Ramos (cell line): Measurements from ENCODE around the gene SGPP2.

Experiments used
- in situ Hi-C: fragments of 300-500 bp; cut with MboI; formaldehyde crosslinking; loops from one replicate; pipeline ENCODE4 v1.14.3; 2022; ENCODE audit warnings: low sequenced_read_pairs; ENCODE audit not compliant: unreplicated experiment

SGPP2 gene

GRCh38 chr2:222518570-222519381 is 94.4 kb downstream of the SGPP2 start:
- in situ Hi-C loops: no loop called here

- in situ Hi-C loops: no loop called here
Observed at GRCh38 chr2:222521099-222521498, 96.8 kb downstream of the SGPP2 start.

- in situ Hi-C loops: no loop called here
Observed at GRCh38 chr2:222522082-222522481, 97.7 kb downstream of the SGPP2 start.

- in situ Hi-C loops: no loop called here
Observed at GRCh38 chr2:222523783-222524544, 99.6 kb downstream of the SGPP2 start.

- in situ Hi-C loops: no loop called here
Observed at GRCh38 chr2:222525811-222526210, 101.5 kb downstream of the SGPP2 start.

- in situ Hi-C loops: no loop called here
Observed at GRCh38 chr2:222526480-222527277, 102.3 kb downstream of the SGPP2 start.

- in situ Hi-C loops: no loop called here
Observed at GRCh38 chr2:222532315-222532714, 108.0 kb downstream of the SGPP2 start.

- in situ Hi-C loops: no loop called here
Observed at GRCh38 chr2:222535477-222535876, 111.1 kb downstream of the SGPP2 start.

GRCh38 chr2:222538535-222538934 is 114.2 kb downstream of the SGPP2 start:
- in situ Hi-C loops: no loop called here

GRCh38 chr2:222544661-222545060 is 120.3 kb downstream of the SGPP2 start:
- in situ Hi-C loops: no loop called here

- in situ Hi-C loops: no loop called here
Observed at GRCh38 chr2:222545823-222546795, 121.8 kb downstream of the SGPP2 start.

GRCh38 chr2:222547083-222547482 is 122.7 kb downstream of the SGPP2 start:
- in situ Hi-C loops: no loop called here

- in situ Hi-C loops: no loop called here
Observed at GRCh38 chr2:222548992-222549391, 124.6 kb downstream of the SGPP2 start.

GRCh38 chr2:222554517-222554916 is 130.2 kb downstream of the SGPP2 start:
- in situ Hi-C loops: loop anchor here (25.0 kb wide), 1 partner anchor 492 kb away; no protein-coding TSS in a partner anchor

GRCh38 chr2:222561151-222561550 is 136.8 kb downstream of the SGPP2 start:
- in situ Hi-C loops: loop anchor here (25.0 kb wide), 1 partner anchor 499 kb away; no protein-coding TSS in a partner anchor

- in situ Hi-C loops: loop anchor here (25.0 kb wide), 1 partner anchor 500 kb away; no protein-coding TSS in a partner anchor
Observed at GRCh38 chr2:222561817-222562645, 137.7 kb downstream of the SGPP2 start.

GRCh38 chr2:222563106-222563718 is 138.9 kb downstream of the SGPP2 start:
- in situ Hi-C loops: loop anchor here (25.0 kb wide), 1 partner anchor 501 kb away; no protein-coding TSS in a partner anchor

- in situ Hi-C loops: loop anchor here (25.0 kb wide), 1 partner anchor 502 kb away; no protein-coding TSS in a partner anchor
Observed at GRCh38 chr2:222563936-222564335, 139.6 kb downstream of the SGPP2 start.
